B cell (primary cell): ENCODE data around the gene CCDC34.

Experiments
- EZH2 ChIP-seq: IDR thresholded peaks from 2 replicates; pipeline ENCODE4 v1.6.1; 2012; ENCODE audit warnings: borderline replicate concordance, low read depth, mild to moderate bottlenecking, moderate library complexity, low read length; ENCODE audit not compliant: insufficient read depth, poor library complexity, severe bottlenecking
- TF ChIP-seq, protein P1 (sequence below): fragments of 200-600 bp; IDR thresholded peaks from one replicate; pipeline ENCODE4 v1.8.0; 2022; ENCODE audit warnings: antibody characterized with exemption, mild to moderate bottlenecking

GRCh38 chr11:27408246-27408800 lies 45.3 kb upstream of the CCDC34 start:
- TF ChIP-seq, protein P1, sequence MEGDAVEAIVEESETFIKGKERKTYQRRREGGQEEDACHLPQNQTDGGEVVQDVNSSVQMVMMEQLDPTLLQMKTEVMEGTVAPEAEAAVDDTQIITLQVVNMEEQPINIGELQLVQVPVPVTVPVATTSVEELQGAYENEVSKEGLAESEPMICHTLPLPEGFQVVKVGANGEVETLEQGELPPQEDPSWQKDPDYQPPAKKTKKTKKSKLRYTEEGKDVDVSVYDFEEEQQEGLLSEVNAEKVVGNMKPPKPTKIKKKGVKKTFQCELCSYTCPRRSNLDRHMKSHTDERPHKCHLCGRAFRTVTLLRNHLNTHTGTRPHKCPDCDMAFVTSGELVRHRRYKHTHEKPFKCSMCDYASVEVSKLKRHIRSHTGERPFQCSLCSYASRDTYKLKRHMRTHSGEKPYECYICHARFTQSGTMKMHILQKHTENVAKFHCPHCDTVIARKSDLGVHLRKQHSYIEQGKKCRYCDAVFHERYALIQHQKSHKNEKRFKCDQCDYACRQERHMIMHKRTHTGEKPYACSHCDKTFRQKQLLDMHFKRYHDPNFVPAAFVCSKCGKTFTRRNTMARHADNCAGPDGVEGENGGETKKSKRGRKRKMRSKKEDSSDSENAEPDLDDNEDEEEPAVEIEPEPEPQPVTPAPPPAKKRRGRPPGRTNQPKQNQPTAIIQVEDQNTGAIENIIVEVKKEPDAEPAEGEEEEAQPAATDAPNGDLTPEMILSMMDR = no peak
- no peak for TF ChIP-seq EZH2
